SK-MEL-5 (cell line): ENCODE results near the gene ZWILCH. TPM values are rescaled to one million over a fixed set of nuclear protein-coding genes. Genes with fewer than 3 reads are reported as not detected.
A peak's percentile ranks its signal among the peaks of the same experiment; 100 is the strongest.
"Not testable (repeated sequence)": the region's sequence is repeated elsewhere in the genome, so short reads cannot be mapped to it uniquely, and the experiment has no call there.

Experiments
- DNase-seq: peaks from one replicate; pipeline ENCODE4 v3.0.0-alpha.2; 2016; ENCODE audit warnings: low read depth, low spot score
- in situ Hi-C: cut with HindIII; loops from 2 replicates; pipeline ENCODE4 v1.10.0; 2016; ENCODE audit warnings: low sequenced_read_pairs, high pct_unique_total_duplicates, low pct_unique_long_range_greater_than_20kb
- small RNA-seq, 2 experiments: library from RNA; depleted of rRNA; stranded (forward); fragments of <200 nt; gene quantifications; one replicate each; pipeline ENCODE3, GENCODE V24; 2014
- total RNA-seq: library from RNA; depleted of rRNA; stranded (reverse); fragments of >200 nt; shearing (Covaris generic); gene quantifications from 2 replicates; pipeline ENCODE4 v1.2.3, GENCODE V29; 2014; rRNA removed

The ZWILCH gene
- total RNA-seq, 1 experiment from 2014 or later = 18.7 TPM

DNA sequence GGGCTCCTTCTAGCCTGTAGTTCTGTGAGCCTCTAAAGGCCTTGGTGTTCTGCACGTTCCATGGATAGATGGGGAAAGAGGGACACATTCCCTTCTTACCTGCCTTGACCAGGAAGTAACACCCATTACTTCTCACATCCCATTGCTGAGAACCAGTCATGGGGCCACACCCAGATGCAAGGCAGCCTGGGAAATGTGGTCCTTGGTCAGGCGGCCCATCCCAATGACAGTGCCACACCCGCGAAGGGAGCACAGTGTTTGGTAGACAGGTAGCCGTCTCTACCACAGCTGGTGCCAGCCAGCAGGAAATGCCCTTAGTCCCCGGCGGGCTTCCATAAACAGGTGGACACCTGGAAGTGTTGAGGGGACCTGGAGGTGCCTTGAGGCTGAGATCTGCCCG, 83.8 kb downstream of the ZWILCH start:
- peak; percentile 37 for DNase-seq
- in situ Hi-C loops = no loop called here

DNA sequence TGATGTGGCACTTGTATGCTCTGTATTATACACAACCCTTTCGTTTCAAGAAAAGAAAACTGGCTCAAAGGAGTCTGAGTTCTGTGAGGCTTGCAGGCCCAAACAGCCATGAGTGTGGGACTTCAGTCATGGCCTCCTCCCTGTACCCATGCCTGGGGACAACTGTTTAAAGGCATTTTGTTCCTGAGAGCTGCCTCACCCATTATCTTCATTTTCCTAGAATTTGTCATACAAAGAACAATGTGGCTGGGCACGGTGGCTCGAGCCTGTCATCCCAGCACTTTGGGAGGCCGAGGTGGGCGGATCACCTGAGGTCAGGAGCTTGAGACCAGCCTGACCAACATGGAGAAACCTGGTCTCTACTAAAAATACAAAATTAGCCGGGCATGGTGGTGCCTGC, 84.3 kb downstream of the ZWILCH start:
- in situ Hi-C loops, DNase-seq: not testable (repeated sequence)

- DNase-seq = no peak
- in situ Hi-C loops = no loop called here
Observed at GRCh38 chr15:66590435-66590834, 85.3 kb downstream of the ZWILCH start.

DNA sequence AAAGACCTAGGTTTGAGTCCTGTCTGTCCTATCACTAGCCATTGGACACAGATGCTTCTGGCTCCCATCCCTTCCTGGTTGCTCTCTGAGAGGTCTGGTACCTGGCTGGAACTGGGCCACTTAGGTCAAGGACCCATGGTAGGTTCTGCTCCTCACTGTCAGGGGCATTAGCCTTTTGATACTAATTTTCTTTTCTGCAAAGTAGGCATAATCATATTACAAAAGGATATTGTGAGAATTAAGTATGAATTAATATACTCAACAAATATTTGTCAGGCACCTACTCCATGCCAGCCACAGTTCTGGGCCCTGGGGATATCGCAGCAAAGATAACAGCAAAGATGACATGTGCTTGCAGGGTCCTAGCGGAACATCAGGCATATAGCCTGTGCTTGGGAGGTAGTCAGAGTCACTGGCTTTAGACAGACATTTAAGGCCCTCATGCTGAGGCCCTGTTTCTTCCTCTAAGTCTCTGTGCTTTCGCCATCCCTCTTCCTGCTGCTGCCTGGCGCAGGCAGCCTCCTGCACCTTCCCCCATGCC, 86.3 kb downstream of the ZWILCH start:
- DNase-seq = no peak
- in situ Hi-C loops = no loop called here

DNA sequence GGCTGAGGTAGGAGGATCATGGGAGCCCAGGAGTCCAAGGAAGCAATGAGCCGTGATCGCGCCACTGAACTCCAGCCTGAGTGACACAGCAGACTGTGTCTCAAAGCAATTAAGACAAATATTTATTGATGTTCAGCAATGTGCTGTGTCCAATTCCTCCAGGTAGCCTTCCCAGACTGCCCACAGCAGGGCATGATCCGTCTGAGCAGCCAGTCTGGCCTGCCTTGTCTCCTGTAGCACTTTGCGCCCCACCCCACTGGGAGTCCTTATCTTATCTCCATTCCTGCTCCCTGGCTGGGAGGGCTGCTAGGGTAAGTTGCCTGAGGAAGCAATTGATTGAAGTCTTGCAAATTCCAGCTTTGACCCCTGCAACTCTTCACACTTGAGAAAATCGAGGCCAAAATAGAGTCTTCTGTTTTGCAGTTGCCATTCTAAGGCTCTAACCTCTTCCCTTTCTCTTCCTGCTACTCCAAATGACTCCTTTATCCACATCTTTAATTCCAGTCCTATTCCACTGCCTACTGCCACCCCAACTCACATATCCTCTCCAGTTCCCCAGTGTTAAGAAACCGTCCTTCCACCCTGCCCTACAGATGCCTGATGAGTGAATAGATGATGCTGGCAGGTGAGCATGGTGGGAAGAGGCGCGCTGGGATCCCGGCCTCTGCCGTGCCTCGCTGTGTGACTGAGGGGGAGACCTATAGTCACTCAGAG, 87.5 kb downstream of the ZWILCH start:
- in situ Hi-C loops = no loop called here
- DNase-seq = no peak

GRCh38 chr15:66593219-66593780, 88.2 kb downstream of the ZWILCH start:
- in situ Hi-C loops = no loop called here
- DNase-seq = no peak

- no peak for DNase-seq
- in situ Hi-C loops = no loop called here
Observed at GRCh38 chr15:66594344-66594743, 89.2 kb downstream of the ZWILCH start.

DNA sequence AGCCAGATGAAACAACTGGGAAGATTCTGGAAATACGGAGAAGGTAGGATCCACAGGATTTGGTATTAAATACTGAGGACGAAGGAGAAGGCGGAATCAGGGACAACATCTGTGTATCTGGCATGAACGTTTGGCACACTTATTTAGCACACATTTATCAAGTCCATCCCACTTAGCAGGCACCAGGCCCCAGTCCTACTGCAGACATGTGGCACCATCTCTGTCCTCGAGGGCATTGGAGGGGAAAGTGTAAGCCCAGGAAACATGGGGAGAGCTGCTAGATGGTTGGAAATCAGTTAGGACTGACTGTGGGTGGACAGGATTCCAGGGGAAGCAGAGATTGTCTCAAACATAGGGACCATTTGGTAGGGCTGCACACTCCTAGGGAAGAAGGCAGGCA, 89.7 kb downstream of the ZWILCH start:
- no peak for DNase-seq
- in situ Hi-C loops = no loop called here

DNA sequence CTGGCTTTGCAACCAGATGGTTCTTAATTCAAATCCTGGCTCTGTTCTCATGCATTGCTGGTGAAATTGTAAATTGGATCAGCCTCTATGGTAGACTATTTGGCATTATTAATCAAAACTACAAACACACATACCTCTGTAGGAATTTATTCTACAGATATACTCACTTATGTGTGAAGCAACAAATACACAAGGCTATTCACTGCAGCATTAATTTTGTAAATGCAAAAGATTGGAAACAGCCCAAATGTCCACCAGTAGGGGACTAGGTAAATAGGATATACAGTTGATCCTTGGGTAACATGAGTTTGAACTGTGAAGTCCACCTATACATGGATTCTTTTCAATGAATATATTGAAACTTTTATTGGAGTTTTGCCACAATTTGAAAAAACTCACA, 90.2 kb downstream of the ZWILCH start:
- DNase-seq = no peak
- in situ Hi-C loops = no loop called here

GRCh38 chr15:66595931-66596545, 90.9 kb downstream of the ZWILCH start:
- in situ Hi-C loops = no loop called here
- DNase-seq = peak; percentile 92

GRCh38 chr15:66598095-66598815, 93.1 kb downstream of the ZWILCH start:
- no peak for DNase-seq
- in situ Hi-C loops = no loop called here

Small RNAs within 50 kb of the gene (small RNA-seq; reads per million reads assigned to genes)
- gene MIR4512 = 0 reads per million in 2 experiments
- 0 reads per million in 2 experiments for gene RF01159
- gene SNORD16 = 0 reads per million in 2 experiments
- 0 reads per million in 2 experiments for gene SNORD18A
- 0 reads per million in 2 experiments for gene SNORD18B
- gene SNORD18C = 0 reads per million in 2 experiments

Other genes with a start within 250 kb of the ZWILCH start
- 28.2 and 42.8 TPM in 2 replicates for gene DIS3L, start 211.8 kb upstream of the ZWILCH start, total RNA-seq
- 23.3 and 24.0 TPM in 2 replicates for gene TIPIN, start 148.6 kb upstream of the ZWILCH start, total RNA-seq
- gene MAP2K1, start 118.4 kb upstream of the ZWILCH start, total RNA-seq = 16.2 and 18.5 TPM in 2 replicates
- gene SNAPC5, start 7.6 kb upstream of the ZWILCH start, total RNA-seq = 60.5 and 60.7 TPM in 2 replicates
- 7,059 and 7,927 TPM in 2 replicates for gene RPL4, start 471 bp upstream of the ZWILCH start, total RNA-seq
- gene LCTL, start 60.7 kb downstream of the ZWILCH start, total RNA-seq = 0.21 and 0.40 TPM in 2 replicates
- gene SMAD6, start 196.9 kb downstream of the ZWILCH start, total RNA-seq = 3.2 and 4.6 TPM in 2 replicates